ENCODE measurements around the gene ZBTB7A.

ZBTB7A gene

GRCh38 chr19:4015705-4016402 is 50.8 kb downstream of the ZBTB7A start:
- Histone ChIP-seq H3K9me3 (ENCODE audit: insufficient read depth, low read length, severe bottlenecking) (peaks cover 3% of the 10 kb centered on the region), H3K36me3 (ENCODE audit: insufficient read depth, low read length) (peaks cover 87% of the 10 kb centered on the region), H4K20me1 (ENCODE audit: insufficient read depth, low read length) (peaks cover 75% of the 10 kb centered on the region), H3K4me2 (ENCODE audit: insufficient read depth, low read length) (no peak overlapping the region), H3K27me3 (ENCODE audit: insufficient read depth, low read length, poor library complexity) (no peaks in the 10 kb centered on the region), H3K9ac (ENCODE audit: low read depth, low read length) (no peak overlapping the region), H2AFZ (ENCODE audit: low read depth, low read length) (no peak overlapping the region), H3K4me3 (ENCODE audit: low read depth in 1 of 2, low read length in 2 of 2) (no peak overlapping the region), H3K27ac (ENCODE audit: low read length) (no peak overlapping the region), H3K4me1 (ENCODE audit: insufficient read depth, low read length) (peaks cover 7% of the 10 kb centered on the region; the same call in 1 of the 2 replicates), H3K79me2 (ENCODE audit: insufficient read depth, low read length) (peaks cover 89% of the 10 kb centered on the region)
- DNase-seq (no peak), ATAC-seq (ENCODE audit: insufficient read depth, low read depth) (no peak)
- no peak for TF ChIP-seq EZH2 (IDR thresholded peaks at IDR 0.05; ENCODE audit: borderline replicate concordance, low read depth, low read length, severe bottlenecking)
- TF ChIP-seq, protein P1, sequence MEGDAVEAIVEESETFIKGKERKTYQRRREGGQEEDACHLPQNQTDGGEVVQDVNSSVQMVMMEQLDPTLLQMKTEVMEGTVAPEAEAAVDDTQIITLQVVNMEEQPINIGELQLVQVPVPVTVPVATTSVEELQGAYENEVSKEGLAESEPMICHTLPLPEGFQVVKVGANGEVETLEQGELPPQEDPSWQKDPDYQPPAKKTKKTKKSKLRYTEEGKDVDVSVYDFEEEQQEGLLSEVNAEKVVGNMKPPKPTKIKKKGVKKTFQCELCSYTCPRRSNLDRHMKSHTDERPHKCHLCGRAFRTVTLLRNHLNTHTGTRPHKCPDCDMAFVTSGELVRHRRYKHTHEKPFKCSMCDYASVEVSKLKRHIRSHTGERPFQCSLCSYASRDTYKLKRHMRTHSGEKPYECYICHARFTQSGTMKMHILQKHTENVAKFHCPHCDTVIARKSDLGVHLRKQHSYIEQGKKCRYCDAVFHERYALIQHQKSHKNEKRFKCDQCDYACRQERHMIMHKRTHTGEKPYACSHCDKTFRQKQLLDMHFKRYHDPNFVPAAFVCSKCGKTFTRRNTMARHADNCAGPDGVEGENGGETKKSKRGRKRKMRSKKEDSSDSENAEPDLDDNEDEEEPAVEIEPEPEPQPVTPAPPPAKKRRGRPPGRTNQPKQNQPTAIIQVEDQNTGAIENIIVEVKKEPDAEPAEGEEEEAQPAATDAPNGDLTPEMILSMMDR (IDR thresholded peaks at IDR 0.05; ENCODE audit: borderline replicate concordance, extremely low read depth, low read length, poor library complexity, severe bottlenecking): no peak

- ATAC-seq (ENCODE audit: insufficient read depth, low read depth) (0 out of 3 replicates have a peak, but pooled peaks have one; percentile 30), DNase-seq (peak; percentile 19)
- Histone ChIP-seq H3K27ac (ENCODE audit: low read length) (no peak overlapping the region), H3K79me2 (ENCODE audit: insufficient read depth, low read length) (peaks cover 91% of the 10 kb centered on the region), H4K20me1 (ENCODE audit: insufficient read depth, low read length) (peaks cover 83% of the 10 kb centered on the region), H3K4me2 (ENCODE audit: insufficient read depth, low read length) (no peak overlapping the region), H3K36me3 (ENCODE audit: insufficient read depth, low read length) (peaks cover 87% of the 10 kb centered on the region), H3K27me3 (ENCODE audit: insufficient read depth, low read length, poor library complexity) (no peaks in the 10 kb centered on the region), H3K9ac (ENCODE audit: low read depth, low read length) (no peak overlapping the region), H3K4me3 (ENCODE audit: low read depth in 1 of 2, low read length in 2 of 2) (no peak overlapping the region), H3K4me1 (ENCODE audit: insufficient read depth, low read length) (peaks cover 17% of the 10 kb centered on the region), H3K9me3 (ENCODE audit: insufficient read depth, low read length, severe bottlenecking) (no peaks in the 10 kb centered on the region), H2AFZ (ENCODE audit: low read depth, low read length) (no peak overlapping the region)
- TF ChIP-seq EZH2 (IDR thresholded peaks at IDR 0.05; ENCODE audit: borderline replicate concordance, low read depth, low read length, severe bottlenecking): no peak
- TF ChIP-seq, protein P1 (IDR thresholded peaks at IDR 0.05; ENCODE audit: borderline replicate concordance, extremely low read depth, low read length, poor library complexity, severe bottlenecking): no peak
Observed at GRCh38 chr19:4014541-4015491, 51.9 kb downstream of the ZBTB7A start.

GRCh38 chr19:4013886-4014540 is 52.7 kb downstream of the ZBTB7A start:
- H3K27me3 ChIP-seq (ENCODE audit: insufficient read depth, low read length, poor library complexity): no peaks in the 10 kb centered on the region
- H3K9me3 ChIP-seq (ENCODE audit: insufficient read depth, low read length, severe bottlenecking): no peaks in the 10 kb centered on the region
- H2AFZ ChIP-seq (ENCODE audit: low read depth, low read length): no peak overlapping the region
- H3K36me3 ChIP-seq (ENCODE audit: insufficient read depth, low read length): peaks cover 86% of the 10 kb centered on the region
- H3K9ac ChIP-seq (ENCODE audit: low read depth, low read length): no peak overlapping the region
- H4K20me1 ChIP-seq (ENCODE audit: insufficient read depth, low read length): peaks cover 85% of the 10 kb centered on the region
- H3K4me3 ChIP-seq (ENCODE audit: low read depth in 1 of 2, low read length in 2 of 2): no peak overlapping the region
- H3K27ac ChIP-seq (ENCODE audit: low read length): no peak overlapping the region
- H3K4me2 ChIP-seq (ENCODE audit: insufficient read depth, low read length): no peak overlapping the region
- peaks cover 92% of the 10 kb centered on the region for H3K79me2 ChIP-seq (ENCODE audit: insufficient read depth, low read length)
- TF ChIP-seq, protein P1 (IDR thresholded peaks at IDR 0.05; ENCODE audit: borderline replicate concordance, extremely low read depth, low read length, poor library complexity, severe bottlenecking): no peak
- no peak for TF ChIP-seq EZH2 (IDR thresholded peaks at IDR 0.05; ENCODE audit: borderline replicate concordance, low read depth, low read length, severe bottlenecking)
- no peak for ATAC-seq (ENCODE audit: insufficient read depth, low read depth)
- H3K4me1 ChIP-seq (ENCODE audit: insufficient read depth, low read length): peaks cover 25% of the 10 kb centered on the region
- no peak for DNase-seq

All from DND-41 (cell line).